ENCODE measurements around the gene NEU1. TPM values are rescaled to one million over a fixed set of nuclear protein-coding genes. Genes with fewer than 3 reads are reported as not detected.

Gene NEU1
- polyA plus RNA-seq, 1 donor from 2014 or later = 40.9 TPM

DNA sequence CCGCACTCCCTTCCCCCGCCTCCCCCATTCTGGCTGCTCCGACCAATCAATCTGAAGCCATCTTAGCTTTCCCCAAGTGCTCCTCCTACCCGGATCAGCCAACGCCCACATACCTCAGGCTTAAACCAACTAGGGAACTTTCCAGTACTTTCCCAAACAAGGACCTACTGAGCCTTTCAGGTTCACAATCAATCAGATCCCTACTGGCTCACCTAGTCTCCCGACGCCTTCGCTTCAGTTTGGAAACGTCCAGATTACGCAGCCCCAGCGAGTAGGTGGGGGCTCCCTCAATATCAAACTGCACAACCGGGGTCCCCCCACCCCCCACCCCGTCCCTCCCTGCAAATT lies 48.0 kb downstream of the NEU1 start:
- Histone ChIP-seq H3K4me3 (ENCODE audit: low read length) (peak overlapping the region; percentile 66), H3F3A (ENCODE audit: insufficient read depth, low read length, poor library complexity, severe bottlenecking) (no peaks in the 10 kb centered on the region), H3K27ac (ENCODE audit: low read length) (peak overlapping the region; percentile 58), H2AFZ (ENCODE audit: low read depth, low read length) (peak overlapping the region; percentile 25), H3K9ac (ENCODE audit: low read length) (peak overlapping the region; percentile 54), H3K79me2 (replicated peaks; ENCODE audit: insufficient read depth, low read length) (no peaks in the 10 kb centered on the region), H3K4me2 (ENCODE audit: low read length) (no peak overlapping the region), H3K9me2 (ENCODE audit: insufficient read depth, low read length) (no peaks in the 10 kb centered on the region), H4K20me1 (ENCODE audit: insufficient read depth) (no peaks in the 10 kb centered on the region), H3K9me3 (ENCODE audit: low read length) (no peaks in the 10 kb centered on the region), H3K36me3 (ENCODE audit: insufficient read depth, low read length) (no peaks in the 10 kb centered on the region), H3K27me3 (ENCODE audit: insufficient read depth, low read depth, low read length) (no peaks in the 10 kb centered on the region)
- TF ChIP-seq, protein P1, sequence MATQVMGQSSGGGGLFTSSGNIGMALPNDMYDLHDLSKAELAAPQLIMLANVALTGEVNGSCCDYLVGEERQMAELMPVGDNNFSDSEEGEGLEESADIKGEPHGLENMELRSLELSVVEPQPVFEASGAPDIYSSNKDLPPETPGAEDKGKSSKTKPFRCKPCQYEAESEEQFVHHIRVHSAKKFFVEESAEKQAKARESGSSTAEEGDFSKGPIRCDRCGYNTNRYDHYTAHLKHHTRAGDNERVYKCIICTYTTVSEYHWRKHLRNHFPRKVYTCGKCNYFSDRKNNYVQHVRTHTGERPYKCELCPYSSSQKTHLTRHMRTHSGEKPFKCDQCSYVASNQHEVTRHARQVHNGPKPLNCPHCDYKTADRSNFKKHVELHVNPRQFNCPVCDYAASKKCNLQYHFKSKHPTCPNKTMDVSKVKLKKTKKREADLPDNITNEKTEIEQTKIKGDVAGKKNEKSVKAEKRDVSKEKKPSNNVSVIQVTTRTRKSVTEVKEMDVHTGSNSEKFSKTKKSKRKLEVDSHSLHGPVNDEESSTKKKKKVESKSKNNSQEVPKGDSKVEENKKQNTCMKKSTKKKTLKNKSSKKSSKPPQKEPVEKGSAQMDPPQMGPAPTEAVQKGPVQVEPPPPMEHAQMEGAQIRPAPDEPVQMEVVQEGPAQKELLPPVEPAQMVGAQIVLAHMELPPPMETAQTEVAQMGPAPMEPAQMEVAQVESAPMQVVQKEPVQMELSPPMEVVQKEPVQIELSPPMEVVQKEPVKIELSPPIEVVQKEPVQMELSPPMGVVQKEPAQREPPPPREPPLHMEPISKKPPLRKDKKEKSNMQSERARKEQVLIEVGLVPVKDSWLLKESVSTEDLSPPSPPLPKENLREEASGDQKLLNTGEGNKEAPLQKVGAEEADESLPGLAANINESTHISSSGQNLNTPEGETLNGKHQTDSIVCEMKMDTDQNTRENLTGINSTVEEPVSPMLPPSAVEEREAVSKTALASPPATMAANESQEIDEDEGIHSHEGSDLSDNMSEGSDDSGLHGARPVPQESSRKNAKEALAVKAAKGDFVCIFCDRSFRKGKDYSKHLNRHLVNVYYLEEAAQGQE (IDR thresholded peaks at IDR 0.05; ENCODE audit: borderline replicate concordance) = no peak
- TF ChIP-seq POLR2AphosphoS5 (IDR thresholded peaks at IDR 0.05) (no peak), MXI1 (conservative IDR thresholded peaks at IDR 0.05; ENCODE audit: poor library complexity, severe bottlenecking) (no peak), TAF1 (IDR thresholded peaks at IDR 0.05; ENCODE audit: low read depth) (no peak), EZH2 (IDR thresholded peaks at IDR 0.05; ENCODE audit: borderline replicate concordance, insufficient read depth, low read length, poor library complexity, severe bottlenecking) (no peak), SMC3 (conservative IDR thresholded peaks at IDR 0.05; ENCODE audit: poor library complexity) (no peak), RAD21 (conservative IDR thresholded peaks at IDR 0.05) (no peak)
- TF ChIP-seq, protein P2, sequence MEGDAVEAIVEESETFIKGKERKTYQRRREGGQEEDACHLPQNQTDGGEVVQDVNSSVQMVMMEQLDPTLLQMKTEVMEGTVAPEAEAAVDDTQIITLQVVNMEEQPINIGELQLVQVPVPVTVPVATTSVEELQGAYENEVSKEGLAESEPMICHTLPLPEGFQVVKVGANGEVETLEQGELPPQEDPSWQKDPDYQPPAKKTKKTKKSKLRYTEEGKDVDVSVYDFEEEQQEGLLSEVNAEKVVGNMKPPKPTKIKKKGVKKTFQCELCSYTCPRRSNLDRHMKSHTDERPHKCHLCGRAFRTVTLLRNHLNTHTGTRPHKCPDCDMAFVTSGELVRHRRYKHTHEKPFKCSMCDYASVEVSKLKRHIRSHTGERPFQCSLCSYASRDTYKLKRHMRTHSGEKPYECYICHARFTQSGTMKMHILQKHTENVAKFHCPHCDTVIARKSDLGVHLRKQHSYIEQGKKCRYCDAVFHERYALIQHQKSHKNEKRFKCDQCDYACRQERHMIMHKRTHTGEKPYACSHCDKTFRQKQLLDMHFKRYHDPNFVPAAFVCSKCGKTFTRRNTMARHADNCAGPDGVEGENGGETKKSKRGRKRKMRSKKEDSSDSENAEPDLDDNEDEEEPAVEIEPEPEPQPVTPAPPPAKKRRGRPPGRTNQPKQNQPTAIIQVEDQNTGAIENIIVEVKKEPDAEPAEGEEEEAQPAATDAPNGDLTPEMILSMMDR (IDR thresholded peaks at IDR 0.05; ENCODE audit: poor library complexity, severe bottlenecking) = no peak

DNA sequence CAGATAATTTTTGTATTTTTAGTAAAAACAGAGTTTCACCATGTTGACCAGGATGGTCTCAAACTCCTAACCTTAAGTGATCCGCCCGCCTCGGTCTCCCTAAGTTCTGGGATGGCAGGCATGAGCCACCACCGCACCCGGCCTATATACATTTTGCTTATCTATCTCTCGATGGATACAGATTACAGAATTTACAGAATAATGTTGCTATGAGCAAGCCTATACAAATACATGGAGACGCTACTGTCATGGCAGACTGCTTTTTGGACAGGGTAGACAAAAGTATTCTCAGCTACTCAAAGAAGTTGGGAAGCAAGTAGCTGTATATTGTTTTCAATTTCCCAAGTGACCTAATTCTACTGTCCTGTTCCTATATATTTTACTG lies 49.2 kb downstream of the NEU1 start:
- Histone ChIP-seq H3K9ac (ENCODE audit: low read length) (no peak overlapping the region), H3K4me3 (ENCODE audit: low read length) (no peak overlapping the region), H4K20me1 (ENCODE audit: insufficient read depth) (no peaks in the 10 kb centered on the region), H3K27me3 (ENCODE audit: insufficient read depth, low read depth, low read length) (no peaks in the 10 kb centered on the region), H3K9me3 (ENCODE audit: low read length) (no peaks in the 10 kb centered on the region), H3F3A (ENCODE audit: insufficient read depth, low read length, poor library complexity, severe bottlenecking) (no peaks in the 10 kb centered on the region), H3K4me2 (ENCODE audit: low read length) (no peak overlapping the region), H3K9me2 (ENCODE audit: insufficient read depth, low read length) (no peaks in the 10 kb centered on the region), H3K36me3 (ENCODE audit: insufficient read depth, low read length) (no peaks in the 10 kb centered on the region), H2AFZ (ENCODE audit: low read depth, low read length) (no peak overlapping the region), H3K27ac (ENCODE audit: low read length) (no peak overlapping the region), H3K79me2 (replicated peaks; ENCODE audit: insufficient read depth, low read length) (no peaks in the 10 kb centered on the region)
- no peak for TF ChIP-seq EZH2 (IDR thresholded peaks at IDR 0.05; ENCODE audit: borderline replicate concordance, insufficient read depth, low read length, poor library complexity, severe bottlenecking)
- TF ChIP-seq SMC3 (conservative IDR thresholded peaks at IDR 0.05; ENCODE audit: poor library complexity) = no peak
- TF ChIP-seq, protein P1 (IDR thresholded peaks at IDR 0.05; ENCODE audit: borderline replicate concordance) = no peak
- TF ChIP-seq, protein P2 (IDR thresholded peaks at IDR 0.05; ENCODE audit: poor library complexity, severe bottlenecking) = no peak
- no peak for TF ChIP-seq MXI1 (conservative IDR thresholded peaks at IDR 0.05; ENCODE audit: poor library complexity, severe bottlenecking)
- TF ChIP-seq TAF1 (IDR thresholded peaks at IDR 0.05; ENCODE audit: low read depth) = no peak
- TF ChIP-seq POLR2AphosphoS5 (IDR thresholded peaks at IDR 0.05) = no peak
- no peak for TF ChIP-seq RAD21 (conservative IDR thresholded peaks at IDR 0.05)

All from neural cell (in vitro differentiated cells).